Measurements from ENCODE around the gene ZFP36L1.

The ZFP36L1 gene

DNA sequence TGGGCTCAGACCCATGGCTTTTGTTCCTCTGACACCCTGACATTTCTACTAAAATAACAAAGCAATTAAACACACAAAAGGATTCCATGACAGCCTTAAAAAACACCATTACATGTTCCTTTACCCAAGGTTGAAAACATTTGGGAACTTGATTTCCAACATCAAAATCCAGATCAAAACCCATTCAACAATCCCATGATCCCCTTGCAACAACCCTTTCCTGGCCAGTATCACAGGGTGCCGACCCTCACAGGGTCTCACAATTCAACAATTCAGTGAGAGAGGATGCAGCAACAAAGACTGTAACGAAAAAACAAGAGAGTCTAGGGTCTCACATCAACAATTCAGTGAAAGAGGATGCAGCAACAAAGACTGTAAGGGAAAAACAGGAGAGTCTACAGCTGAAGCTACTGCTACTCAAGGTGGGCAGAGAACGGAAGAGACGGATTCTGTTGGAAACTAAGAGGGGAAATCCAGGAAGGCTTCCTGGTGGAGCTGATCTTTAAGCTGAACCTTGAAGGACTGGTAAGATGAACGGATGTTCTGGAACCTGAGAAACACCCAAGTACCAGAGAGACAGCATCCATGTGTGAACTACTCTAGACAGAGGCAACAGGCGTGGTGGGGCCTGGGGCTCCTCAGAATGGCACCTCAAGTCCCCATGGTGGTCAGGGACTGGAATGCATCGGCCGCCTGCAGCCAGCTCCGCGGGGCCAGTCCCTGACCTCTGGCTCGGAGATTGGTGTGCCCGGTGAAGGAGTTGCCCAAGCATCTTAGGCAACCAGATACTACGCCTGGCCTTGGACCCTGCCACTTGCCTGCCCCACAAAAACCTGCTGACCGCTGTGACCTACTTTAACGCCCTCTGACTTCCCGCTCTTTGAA is 22.7 kb upstream of the ZFP36L1 start:
- peaks cover 6 to 49% (median 43%) of the 10 kb centered on the region in 4 donors for H3K4me1 ChIP-seq
- peak in 1 of 2 donors; percentile 73 for DNase-seq
- peak overlapping the region; percentile 51 to 68 for H3K4me3 ChIP-seq
- TF ChIP-seq, protein P1, sequence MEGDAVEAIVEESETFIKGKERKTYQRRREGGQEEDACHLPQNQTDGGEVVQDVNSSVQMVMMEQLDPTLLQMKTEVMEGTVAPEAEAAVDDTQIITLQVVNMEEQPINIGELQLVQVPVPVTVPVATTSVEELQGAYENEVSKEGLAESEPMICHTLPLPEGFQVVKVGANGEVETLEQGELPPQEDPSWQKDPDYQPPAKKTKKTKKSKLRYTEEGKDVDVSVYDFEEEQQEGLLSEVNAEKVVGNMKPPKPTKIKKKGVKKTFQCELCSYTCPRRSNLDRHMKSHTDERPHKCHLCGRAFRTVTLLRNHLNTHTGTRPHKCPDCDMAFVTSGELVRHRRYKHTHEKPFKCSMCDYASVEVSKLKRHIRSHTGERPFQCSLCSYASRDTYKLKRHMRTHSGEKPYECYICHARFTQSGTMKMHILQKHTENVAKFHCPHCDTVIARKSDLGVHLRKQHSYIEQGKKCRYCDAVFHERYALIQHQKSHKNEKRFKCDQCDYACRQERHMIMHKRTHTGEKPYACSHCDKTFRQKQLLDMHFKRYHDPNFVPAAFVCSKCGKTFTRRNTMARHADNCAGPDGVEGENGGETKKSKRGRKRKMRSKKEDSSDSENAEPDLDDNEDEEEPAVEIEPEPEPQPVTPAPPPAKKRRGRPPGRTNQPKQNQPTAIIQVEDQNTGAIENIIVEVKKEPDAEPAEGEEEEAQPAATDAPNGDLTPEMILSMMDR (IDR thresholded peaks at IDR 0.05): no peak
- H3K27ac ChIP-seq: peak overlapping the region; percentile 88 to 98
- H3K36me3 ChIP-seq: no peaks in the 10 kb centered on the region
- intact Hi-C loops (cut with DNase I; ENCODE audit: low total_unique reads): loop anchor here (10.0 kb wide), 1 partner anchor 571 kb away; no protein-coding TSS in a partner anchor
- no peaks in the 10 kb centered on the region for H3K9me3 ChIP-seq
- no peaks in the 10 kb centered on the region for H3K27me3 ChIP-seq

DNA sequence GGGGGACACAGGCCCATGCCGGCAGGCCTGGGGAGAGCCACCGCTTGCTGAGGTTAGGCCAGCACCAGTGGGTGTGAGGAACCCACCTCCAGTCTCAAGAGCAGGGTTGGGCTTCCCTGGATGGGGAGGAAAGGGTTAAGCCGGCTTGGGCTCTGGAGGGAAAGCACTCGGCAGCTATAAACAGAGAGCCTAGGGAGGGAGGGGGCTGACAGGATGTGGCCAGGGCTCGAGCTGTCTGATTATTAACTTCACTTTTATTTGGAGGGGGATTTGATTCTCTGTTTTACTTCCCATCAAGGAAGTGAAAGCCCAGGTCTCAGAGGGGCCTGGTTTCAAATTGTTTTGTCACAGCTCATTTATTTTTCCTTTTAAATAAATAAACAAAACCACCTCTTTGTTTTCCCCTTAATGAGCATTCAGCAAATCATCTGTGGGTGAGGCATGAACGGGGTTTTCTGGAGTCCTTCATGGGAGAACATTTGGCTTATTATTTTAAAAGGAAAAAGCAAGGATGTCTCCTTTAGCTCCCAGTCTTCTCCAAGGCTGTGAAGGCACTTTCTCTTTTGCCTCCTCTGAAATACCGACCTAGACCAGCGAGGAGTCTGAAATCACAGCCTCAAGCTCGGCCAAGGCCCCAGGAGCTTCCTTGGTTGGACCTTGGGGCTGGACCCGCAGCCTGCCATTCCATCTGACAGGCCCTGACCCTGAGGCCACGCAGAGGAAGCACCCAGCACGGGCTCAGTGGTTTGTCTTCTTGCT is 21.9 kb upstream of the ZFP36L1 start:
- intact Hi-C loops (cut with DNase I; ENCODE audit: low total_unique reads): loop anchor here (10.0 kb wide), 1 partner anchor 570 kb away; no protein-coding TSS in a partner anchor
- Histone ChIP-seq H3K9me3 (no peaks in the 10 kb centered on the region), H3K36me3 (no peaks in the 10 kb centered on the region), H3K4me1 (peaks cover 6 to 49% (median 43%) of the 10 kb centered on the region in 4 donors), H3K4me3 (peak overlapping the region in 1 of 2 donors; percentile 29), H3K27ac (peak overlapping the region; percentile 88 to 98), H3K27me3 (no peaks in the 10 kb centered on the region)
- peak in 1 of 2 donors; percentile 50 for DNase-seq
- TF ChIP-seq, protein P1 (IDR thresholded peaks at IDR 0.05): no peak

DNA sequence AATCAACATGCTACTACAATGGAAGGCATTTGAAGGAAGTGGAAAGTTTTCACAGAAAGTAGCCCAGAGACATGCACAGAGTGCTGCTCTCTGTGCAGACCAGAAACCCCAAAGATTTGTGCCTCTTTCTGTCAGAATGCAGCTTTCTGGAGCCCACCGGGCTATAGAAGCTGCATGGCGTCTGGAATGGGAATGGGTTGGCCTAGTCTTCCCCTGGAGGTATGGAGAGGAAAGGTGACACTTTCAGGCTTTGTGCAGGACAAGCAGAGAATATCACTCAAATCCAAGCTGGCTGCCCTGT is 21.3 kb upstream of the ZFP36L1 start:
- TF ChIP-seq, protein P1 (IDR thresholded peaks at IDR 0.05): no peak
- peaks cover 6 to 49% (median 38%) of the 10 kb centered on the region in 4 donors for H3K4me1 ChIP-seq
- no peaks in the 10 kb centered on the region for H3K36me3 ChIP-seq
- H3K9me3 ChIP-seq: no peaks in the 10 kb centered on the region
- DNase-seq: no peak
- intact Hi-C loops (cut with DNase I; ENCODE audit: low total_unique reads): loop anchor here (10.0 kb wide), 1 partner anchor 569 kb away; no protein-coding TSS in a partner anchor
- peak overlapping the region; percentile 88 to 98 for H3K27ac ChIP-seq
- peak overlapping the region in 1 of 2 donors; percentile 29 for H3K4me3 ChIP-seq
- no peaks in the 10 kb centered on the region for H3K27me3 ChIP-seq

DNA sequence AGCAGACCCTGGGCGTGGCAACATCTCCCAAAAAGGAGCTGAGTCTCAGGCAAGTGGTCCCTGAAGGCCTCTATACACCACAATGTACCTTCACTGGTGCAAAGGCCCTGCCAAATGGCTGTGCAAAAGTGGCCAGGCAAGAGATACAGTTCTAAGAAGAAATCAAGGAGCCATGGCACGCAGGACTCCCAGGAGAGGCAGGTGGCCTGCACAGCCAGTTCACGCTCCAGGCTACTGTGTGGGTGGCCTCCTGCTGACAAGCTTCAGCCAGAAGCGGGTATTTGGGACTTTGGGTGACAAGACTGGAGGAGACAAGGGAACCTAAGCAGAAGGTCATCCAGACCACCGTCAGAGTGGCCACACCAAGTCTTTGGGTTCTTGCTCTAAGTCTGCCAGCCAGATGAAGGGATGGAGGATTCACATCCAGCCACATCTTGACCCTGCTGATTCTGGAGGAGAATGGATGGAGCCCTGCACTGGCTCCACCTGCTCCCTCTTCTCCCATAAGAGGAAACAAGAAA is 20.5 kb upstream of the ZFP36L1 start:
- intact Hi-C loops (cut with DNase I; ENCODE audit: low total_unique reads): loop anchor here (10.0 kb wide), 1 partner anchor 569 kb away; no protein-coding TSS in a partner anchor
- H3K4me3 ChIP-seq: no peak overlapping the region
- H3K36me3 ChIP-seq: no peaks in the 10 kb centered on the region
- peaks cover 6 to 53% (median 42%) of the 10 kb centered on the region in 4 donors for H3K4me1 ChIP-seq
- peak overlapping the region; percentile 88 to 98 for H3K27ac ChIP-seq
- DNase-seq: peak in 1 of 2 donors; percentile 19
- H3K27me3 ChIP-seq: no peaks in the 10 kb centered on the region
- no peaks in the 10 kb centered on the region for H3K9me3 ChIP-seq
- TF ChIP-seq, protein P1 (IDR thresholded peaks at IDR 0.05): no peak

DNA sequence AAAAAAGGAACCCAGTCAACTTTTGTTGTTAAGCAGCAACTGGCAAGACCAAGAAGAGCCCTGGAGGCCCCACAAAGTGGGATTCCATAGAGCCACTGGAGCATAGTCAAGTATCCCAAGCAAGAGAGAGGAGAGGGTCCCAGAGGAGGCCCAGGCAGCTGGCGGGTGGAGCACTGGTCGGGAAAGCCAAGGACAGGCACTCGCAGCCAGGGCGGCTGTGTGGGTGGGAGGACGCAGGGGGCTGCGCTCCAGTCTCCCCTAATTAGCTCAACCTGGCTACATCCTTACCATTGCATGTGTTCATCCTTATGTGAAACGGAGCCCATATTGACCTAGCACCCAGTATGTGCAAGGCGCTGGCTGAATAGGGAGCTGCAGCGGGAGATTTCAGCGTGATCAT is 18.3 kb upstream of the ZFP36L1 start:
- Histone ChIP-seq H3K4me3 (no peak overlapping the region), H3K4me1 (peaks cover 6 to 65% (median 56%) of the 10 kb centered on the region in 4 donors), H3K27ac (no peak overlapping the region), H3K36me3 (no peaks in the 10 kb centered on the region), H3K27me3 (no peaks in the 10 kb centered on the region), H3K9me3 (no peaks in the 10 kb centered on the region)
- TF ChIP-seq, protein P1 (IDR thresholded peaks at IDR 0.05): no peak
- intact Hi-C loops (cut with DNase I; ENCODE audit: low total_unique reads): loop anchor here (10.0 kb wide), 1 partner anchor 566 kb away; no protein-coding TSS in a partner anchor
- DNase-seq: no peak
